ENCODE measurements around the gene UTP25. TPM values are rescaled to one million over a fixed set of nuclear protein-coding genes. Genes with fewer than 3 reads are reported as not detected.

UTP25 gene
- total RNA-seq, 1 donor from 2014 or later, result 17.7 TPM

GRCh38 chr1:209813902-209814301 is 13.9 kb upstream of the UTP25 start:
- Mint-ChIP-seq H3K4me1 (ENCODE audit: low read depth) (peaks cover 13% of the 10 kb centered on the region), H3K4me3 (no peak overlapping the region), H3K36me3 (ENCODE audit: low read depth) (no peaks in the 10 kb centered on the region), H3K27me3 (ENCODE audit: insufficient read depth) (peaks cover 9% of the 10 kb centered on the region), H3K27ac (no peak overlapping the region), H3K9me3 (no peaks in the 10 kb centered on the region)
- intact Hi-C loops (cut with micrococcal nuclease), result no loop called here
- DNase-seq (ENCODE audit: low spot score), result no peak

GRCh38 chr1:209815490-209815889 is 12.3 kb upstream of the UTP25 start:
- Mint-ChIP-seq H3K4me1 (ENCODE audit: low read depth) (peaks cover 13% of the 10 kb centered on the region), H3K36me3 (ENCODE audit: low read depth) (no peaks in the 10 kb centered on the region), H3K27me3 (ENCODE audit: insufficient read depth) (peaks cover 11% of the 10 kb centered on the region), H3K27ac (no peak overlapping the region), H3K4me3 (no peak overlapping the region), H3K9me3 (no peaks in the 10 kb centered on the region)
- DNase-seq (ENCODE audit: low spot score), result no peak
- intact Hi-C loops (cut with micrococcal nuclease), result no loop called here

- Mint-ChIP-seq H3K4me3 (no peak overlapping the region), H3K36me3 (ENCODE audit: low read depth) (no peaks in the 10 kb centered on the region), H3K4me1 (ENCODE audit: low read depth) (peaks cover 13% of the 10 kb centered on the region), H3K9me3 (no peaks in the 10 kb centered on the region), H3K27ac (no peak overlapping the region), H3K27me3 (ENCODE audit: insufficient read depth) (peaks cover 11% of the 10 kb centered on the region)
- intact Hi-C loops (cut with micrococcal nuclease), result no loop called here
- no peak for DNase-seq (ENCODE audit: low spot score)
Measured at GRCh38 chr1:209815931-209816341, 11.8 kb upstream of the UTP25 start.

GRCh38 chr1:209816923-209817322 is 10.8 kb upstream of the UTP25 start:
- H3K4me3 Mint-ChIP-seq, result no peak overlapping the region
- H3K4me1 Mint-ChIP-seq (ENCODE audit: low read depth), result peaks cover 13% of the 10 kb centered on the region
- intact Hi-C loops (cut with micrococcal nuclease), result no loop called here
- DNase-seq (ENCODE audit: low spot score), result no peak
- H3K9me3 Mint-ChIP-seq, result no peaks in the 10 kb centered on the region
- H3K27ac Mint-ChIP-seq, result no peak overlapping the region
- H3K36me3 Mint-ChIP-seq (ENCODE audit: low read depth), result no peaks in the 10 kb centered on the region
- H3K27me3 Mint-ChIP-seq (ENCODE audit: insufficient read depth), result peaks cover 19% of the 10 kb centered on the region

GRCh38 chr1:209817691-209818090 is 10.1 kb upstream of the UTP25 start:
- no peak overlapping the region for H3K4me3 Mint-ChIP-seq
- peaks cover 23% of the 10 kb centered on the region for H3K27me3 Mint-ChIP-seq (ENCODE audit: insufficient read depth)
- no peak overlapping the region for H3K27ac Mint-ChIP-seq
- peaks cover 15% of the 10 kb centered on the region for H3K4me1 Mint-ChIP-seq (ENCODE audit: low read depth)
- no peaks in the 10 kb centered on the region for H3K9me3 Mint-ChIP-seq
- H3K36me3 Mint-ChIP-seq (ENCODE audit: low read depth), result no peaks in the 10 kb centered on the region
- intact Hi-C loops (cut with micrococcal nuclease), result no loop called here
- no peak for DNase-seq (ENCODE audit: low spot score)

- Mint-ChIP-seq H3K27ac (no peak overlapping the region), H3K27me3 (ENCODE audit: insufficient read depth) (peaks cover 26% of the 10 kb centered on the region), H3K36me3 (ENCODE audit: low read depth) (no peaks in the 10 kb centered on the region), H3K9me3 (no peaks in the 10 kb centered on the region), H3K4me1 (ENCODE audit: low read depth) (peaks cover 26% of the 10 kb centered on the region), H3K4me3 (no peak overlapping the region)
- DNase-seq (ENCODE audit: low spot score), result no peak
- intact Hi-C loops (cut with micrococcal nuclease), result no loop called here
Measured at GRCh38 chr1:209819058-209819457, 8.7 kb upstream of the UTP25 start.

- intact Hi-C loops (cut with micrococcal nuclease), result no loop called here
- DNase-seq (ENCODE audit: low spot score), result no peak
- Mint-ChIP-seq H3K4me1 (ENCODE audit: low read depth) (peaks cover 17% of the 10 kb centered on the region), H3K4me3 (no peak overlapping the region), H3K36me3 (ENCODE audit: low read depth) (no peaks in the 10 kb centered on the region), H3K27me3 (ENCODE audit: insufficient read depth) (peaks cover 31% of the 10 kb centered on the region), H3K27ac (no peak overlapping the region), H3K9me3 (no peaks in the 10 kb centered on the region)
Measured at GRCh38 chr1:209820986-209821385, 6.8 kb upstream of the UTP25 start.

- Mint-ChIP-seq H3K36me3 (ENCODE audit: low read depth) (peaks cover 2% of the 10 kb centered on the region), H3K9me3 (no peaks in the 10 kb centered on the region), H3K27me3 (ENCODE audit: insufficient read depth) (peaks cover 32% of the 10 kb centered on the region), H3K4me1 (ENCODE audit: low read depth) (peaks cover 24% of the 10 kb centered on the region), H3K27ac (no peak overlapping the region), H3K4me3 (peak overlapping the region; percentile 1)
- DNase-seq (ENCODE audit: low spot score), result no peak
- intact Hi-C loops (cut with micrococcal nuclease), result loop anchor here (2.0 kb wide), 1 partner anchor 114 kb away; no protein-coding TSS in a partner anchor
Measured at GRCh38 chr1:209822706-209823105, 5.1 kb upstream of the UTP25 start.

- H3K27ac Mint-ChIP-seq, result no peak overlapping the region
- H3K27me3 Mint-ChIP-seq (ENCODE audit: insufficient read depth), result peaks cover 30% of the 10 kb centered on the region
- H3K9me3 Mint-ChIP-seq, result no peaks in the 10 kb centered on the region
- intact Hi-C loops (cut with micrococcal nuclease), result loop anchor here (2.0 kb wide), 1 partner anchor 113 kb away; no protein-coding TSS in a partner anchor
- H3K4me3 Mint-ChIP-seq, result peak overlapping the region; percentile 1
- peaks cover 2% of the 10 kb centered on the region for H3K36me3 Mint-ChIP-seq (ENCODE audit: low read depth)
- DNase-seq (ENCODE audit: low spot score), result no peak
- H3K4me1 Mint-ChIP-seq (ENCODE audit: low read depth), result peaks cover 27% of the 10 kb centered on the region
Measured at GRCh38 chr1:209823143-209824041, 4.4 kb upstream of the UTP25 start.

- intact Hi-C loops (cut with micrococcal nuclease), result loop anchor here (2.0 kb wide), 1 partner anchor 153 kb away; no protein-coding TSS in a partner anchor
- peaks cover 16% of the 10 kb centered on the region for H3K36me3 Mint-ChIP-seq (ENCODE audit: low read depth)
- DNase-seq (ENCODE audit: low spot score), result no peak
- H3K4me1 Mint-ChIP-seq (ENCODE audit: low read depth), result peaks cover 48% of the 10 kb centered on the region
- H3K27ac Mint-ChIP-seq, result peak overlapping the region; percentile 30
- H3K27me3 Mint-ChIP-seq (ENCODE audit: insufficient read depth), result peaks cover 22% of the 10 kb centered on the region
- no peaks in the 10 kb centered on the region for H3K9me3 Mint-ChIP-seq
- H3K4me3 Mint-ChIP-seq, result no peak overlapping the region
Measured at GRCh38 chr1:209825591-209826434, 2.0 kb upstream of the UTP25 start.

- no peak for DNase-seq (ENCODE audit: low spot score)
- peak overlapping the region; percentile 86 for H3K4me3 Mint-ChIP-seq
- H3K27ac Mint-ChIP-seq, result peak overlapping the region; percentile 25
- H3K27me3 Mint-ChIP-seq (ENCODE audit: insufficient read depth), result peaks cover 5% of the 10 kb centered on the region
- intact Hi-C loops (cut with micrococcal nuclease), result no loop called here
- no peaks in the 10 kb centered on the region for H3K9me3 Mint-ChIP-seq
- H3K4me1 Mint-ChIP-seq (ENCODE audit: low read depth), result peaks cover 48% of the 10 kb centered on the region
- H3K36me3 Mint-ChIP-seq (ENCODE audit: low read depth), result peaks cover 43% of the 10 kb centered on the region
Measured at GRCh38 chr1:209829716-209830115, 1.9 kb downstream of the UTP25 start.

- Mint-ChIP-seq H3K27me3 (ENCODE audit: insufficient read depth) (peaks cover 4% of the 10 kb centered on the region), H3K27ac (peak overlapping the region; percentile 1), H3K9me3 (no peaks in the 10 kb centered on the region), H3K4me3 (peak overlapping the region; percentile 5), H3K4me1 (ENCODE audit: low read depth) (peaks cover 58% of the 10 kb centered on the region), H3K36me3 (ENCODE audit: low read depth) (peaks cover 53% of the 10 kb centered on the region)
- DNase-seq (ENCODE audit: low spot score), result no peak
- intact Hi-C loops (cut with micrococcal nuclease), result no loop called here
Measured at GRCh38 chr1:209830722-209831121, 3.0 kb downstream of the UTP25 start.

- H3K4me3 Mint-ChIP-seq, result no peak overlapping the region
- intact Hi-C loops (cut with micrococcal nuclease), result no loop called here
- H3K27me3 Mint-ChIP-seq (ENCODE audit: insufficient read depth), result no peaks in the 10 kb centered on the region
- H3K4me1 Mint-ChIP-seq (ENCODE audit: low read depth), result peaks cover 67% of the 10 kb centered on the region
- H3K9me3 Mint-ChIP-seq, result no peaks in the 10 kb centered on the region
- peaks cover 60% of the 10 kb centered on the region for H3K36me3 Mint-ChIP-seq (ENCODE audit: low read depth)
- DNase-seq (ENCODE audit: low spot score), result no peak
- H3K27ac Mint-ChIP-seq, result no peak overlapping the region
Measured at GRCh38 chr1:209831615-209832014, 3.8 kb downstream of the UTP25 start.
